DMS 273 (cell line): ENCODE measurements around the gene SP1.
A peak's percentile ranks its signal among the peaks of the same experiment; 100 is the strongest.
"Not testable (repeated sequence)": the region's sequence is repeated elsewhere in the genome, so short reads cannot be mapped to it uniquely, and the experiment has no call there.

ENCODE experiments used
- DNase-seq: peaks from one replicate; lab custom pipeline; 2025; ENCODE audit not compliant: unreplicated experiment; lab: John Stamatoyannopoulos, UW

SP1 gene

GRCh38 chr12:53358836-53359419 lies 21.0 kb upstream of the SP1 start:
- no peak for DNase-seq

- not testable (repeated sequence) for DNase-seq
These were observed 18.3 kb upstream of the SP1 start for GRCh38 chr12:53361638-53362037.

- no peak for DNase-seq
These were observed 14.6 kb upstream of the SP1 start for GRCh38 chr12:53365245-53365904.

GRCh38 chr12:53373554-53374133 lies 6.3 kb upstream of the SP1 start:
- DNase-seq = not testable (repeated sequence)

GRCh38 chr12:53374277-53374676 lies 5.7 kb upstream of the SP1 start:
- not testable (repeated sequence) for DNase-seq

- DNase-seq = no peak
These were observed 3.2 kb upstream of the SP1 start for GRCh38 chr12:53376747-53377146.

- no peak for DNase-seq
These were observed 1.8 kb upstream of the SP1 start for GRCh38 chr12:53378222-53378621.

- DNase-seq = peak; percentile 45
These were observed 1.1 kb upstream of the SP1 start for GRCh38 chr12:53378724-53379388.

GRCh38 chr12:53379389-53380103 lies 430 bp upstream of the SP1 start:
- peak; percentile 100 for DNase-seq

GRCh38 chr12:53380794-53381730 lies 1.1 kb downstream of the SP1 start:
- DNase-seq = no peak

GRCh38 chr12:53381731-53382630 lies 2.0 kb downstream of the SP1 start:
- peak; percentile 62 for DNase-seq

- DNase-seq = no peak
These were observed 3.3 kb downstream of the SP1 start for GRCh38 chr12:53383258-53383657.

GRCh38 chr12:53386381-53386780 lies 6.4 kb downstream of the SP1 start:
- not testable (repeated sequence) for DNase-seq

- no peak for DNase-seq
These were observed 9.0 kb downstream of the SP1 start for GRCh38 chr12:53388932-53389331.

GRCh38 chr12:53389702-53390101 lies 9.7 kb downstream of the SP1 start:
- DNase-seq = peak; percentile 39

GRCh38 chr12:53391724-53392123 lies 11.7 kb downstream of the SP1 start:
- DNase-seq = no peak

- no peak for DNase-seq
These were observed 19.9 kb downstream of the SP1 start for GRCh38 chr12:53399896-53400295.

- not testable (repeated sequence) for DNase-seq
These were observed 22.4 kb downstream of the SP1 start for GRCh38 chr12:53402351-53402750.

- no peak for DNase-seq
These were observed 22.9 kb downstream of the SP1 start for GRCh38 chr12:53402871-53403270.
